Endothelial cell of umbilical vein (primary cell): Measurements from ENCODE around the gene RNH1. TPM values are rescaled to one million over a fixed set of nuclear protein-coding genes. Genes with fewer than 3 reads are reported as not detected.

Experiments used
- BruUV-seq: library from RNA; stranded (reverse); fragments of 400-500 nt; replicated peaks from 2 replicates; lab custom pipeline; 2021; lab: Mats Ljungman, UMichigan
- CTCF ChIA-PET: fragments of 300-600, 350-600 bp; sonication (Branson Sonifier 250); formaldehyde crosslinking; loops from one replicate; lab custom pipeline; 2021; ENCODE audit warnings: antibody characterized with exemption, inconsistent platforms; lab: Charles Lee
- POLR2A ChIA-PET: fragments of 300-600, 350-600 bp; sonication (Branson Sonifier 250); formaldehyde crosslinking; loops from one replicate; lab custom pipeline; 2021; ENCODE audit warnings: antibody characterized with exemption, inconsistent platforms; lab: Charles Lee
- DNase-seq: peaks from one replicate; pipeline ENCODE4 v3.0.0-alpha.2; 2011; ENCODE audit warnings: low read depth, low spot score
- FAIRE-seq: peaks from 2 replicates; lab custom pipeline; 2011; peaks lifted over from hg19 to GRCh38; lab: Jason Lieb, UNC
- H2AFZ ChIP-seq: 2 replicates; pipeline ENCODE4 v1.6.0; 2012; ENCODE audit warnings: low read depth, low read length, control low read depth, inconsistent platforms
- H3K27ac ChIP-seq: 2 replicates; pipeline ENCODE4 v1.5.1; 2011; ENCODE audit warnings: low read depth, mild to moderate bottlenecking, control low read depth, low read length, moderate library complexity; ENCODE audit not compliant: insufficient read depth
- H3K27me3 ChIP-seq, 2 experiments: 2 replicates each; pipeline versions ENCODE4 v1.6.0 to v1.6.1; 2011; ENCODE audit warnings: low read length in 2 of 2, mixed read lengths in 1 of 2; ENCODE audit not compliant: control insufficient read depth in 2 of 2, insufficient read depth in 2 of 2
- H3K36me3 ChIP-seq, 2 experiments: 2 replicates in 1 of 2; 3 replicates in 1 of 2; pipeline ENCODE4 v1.5.1; 2011; ENCODE audit warnings: low read length in 2 of 2, mild to moderate bottlenecking in 1 of 2, moderate library complexity in 1 of 2; ENCODE audit not compliant: control insufficient read depth in 2 of 2, insufficient read depth in 2 of 2; ENCODE audit errors: extremely low read depth in 1 of 2
- H3K4me1 ChIP-seq: 3 replicates; pipeline ENCODE4 v1.5.1; 2011; ENCODE audit warnings: mild to moderate bottlenecking, low read length; ENCODE audit not compliant: control insufficient read depth, insufficient read depth; ENCODE audit errors: extremely low read depth
- H3K4me2 ChIP-seq: 2 replicates; pipeline ENCODE4 v1.6.1; 2011; ENCODE audit warnings: low read length, control low read depth, mixed read lengths; ENCODE audit not compliant: insufficient read depth
- H3K4me3 ChIP-seq, 3 experiments: fragments of 200-600 bp in 1 of 3; sonication (generic), shearing (Covaris generic) in 1 of 3; replicated peaks in 1 of 3; 2 replicates each; pipeline ENCODE4 v1.5.1; 2011 to 2016; ENCODE audit warnings: control low read depth in 3 of 3, low read length in 3 of 3, mild to moderate bottlenecking in 2 of 3, inconsistent platforms in 1 of 3, low read depth in 1 of 3, moderate library complexity in 1 of 3; ENCODE audit not compliant: insufficient read depth in 1 of 3
- H3K79me2 ChIP-seq: 2 replicates; pipeline ENCODE4 v1.6.0; 2012; ENCODE audit warnings: low read length, inconsistent platforms; ENCODE audit not compliant: control insufficient read depth, insufficient read depth
- H3K9ac ChIP-seq: replicated peaks from 2 replicates; pipeline ENCODE3; 2011; ENCODE audit warnings: low read length, control low read depth; ENCODE audit not compliant: insufficient read depth; ENCODE audit errors: extremely low read depth
- H3K9me1 ChIP-seq: replicated peaks from 3 replicates; pipeline ENCODE4 v1.6.0; 2011; ENCODE audit warnings: mild to moderate bottlenecking, low read length; ENCODE audit not compliant: control insufficient read depth, insufficient read depth; ENCODE audit errors: extremely low read depth
- H3K9me3 ChIP-seq: replicated peaks from 2 replicates; pipeline ENCODE4 v1.5.1; 2012; ENCODE audit warnings: low read length, inconsistent platforms; ENCODE audit not compliant: control insufficient read depth, insufficient read depth
- H4K20me1 ChIP-seq: replicated peaks from 2 replicates; pipeline ENCODE3; 2011; ENCODE audit warnings: mild to moderate bottlenecking, low read length; ENCODE audit not compliant: control insufficient read depth, insufficient read depth; ENCODE audit errors: extremely low read depth
- EZH2 ChIP-seq: IDR thresholded peaks from 2 replicates; pipeline ENCODE4 v1.6.1; 2012; ENCODE audit warnings: borderline replicate concordance, low read depth, mild to moderate bottlenecking, moderate library complexity, low read length, inconsistent platforms; ENCODE audit not compliant: severe bottlenecking
- FOS ChIP-seq: IDR thresholded peaks from 2 replicates; pipeline ENCODE4 v1.6.1; 2011; ENCODE audit warnings: mild to moderate bottlenecking, low read length, moderate library complexity, borderline replicate concordance; ENCODE audit not compliant: insufficient read depth
- GATA2 ChIP-seq: IDR thresholded peaks from 2 replicates; pipeline ENCODE4 v1.7.0; 2011; ENCODE audit warnings: low read depth, mild to moderate bottlenecking, moderate library complexity, mixed read lengths, low read length; ENCODE audit not compliant: insufficient read length, insufficient read depth
- JUN ChIP-seq: IDR thresholded peaks from 2 replicates; pipeline ENCODE4 v1.6.1; 2011; ENCODE audit warnings: borderline replicate concordance, low read depth; ENCODE audit not compliant: insufficient read length, insufficient read depth
- MAX ChIP-seq: IDR thresholded peaks from 2 replicates; pipeline ENCODE4 v1.6.1; 2011; ENCODE audit not compliant: insufficient read depth, insufficient read length
- MYC ChIP-seq: IDR thresholded peaks from one replicate; pipeline ENCODE4 v1.6.1; 2011; ENCODE audit warnings: mild to moderate bottlenecking, low read depth, low read length
- POLR2A ChIP-seq: IDR thresholded peaks from 2 replicates; pipeline ENCODE4 v1.6.1; 2012; ENCODE audit warnings: low read depth, mild to moderate bottlenecking, control low read depth, low read length
- POLR2AphosphoS5 ChIP-seq: IDR thresholded peaks from 2 replicates; pipeline ENCODE4 v1.6.1; 2012; ENCODE audit warnings: low read depth, mild to moderate bottlenecking, control low read depth, low read length, moderate library complexity; ENCODE audit not compliant: insufficient read depth
- dilution Hi-C: fragments of 300-500 bp; cut with MboI; formaldehyde crosslinking; loops from one replicate; pipeline ENCODE4 v1.15.0; 2019; ENCODE audit warnings: low sequenced_read_pairs; ENCODE audit not compliant: extremely low pct_ligation_motif_present
- intact Hi-C: fragments of 100-400 bp; cut with micrococcal nuclease; formaldehyde crosslinking; loops from one replicate; pipeline ENCODE4 v1.10.0; 2022
- polyA plus RNA-seq, 4 experiments: library from polyadenylated mRNA; depleted of rRNA in 3 of 4; stranded (reverse) in 3 of 4; unstranded in 1 of 4; fragments of >200 nt; gene quantifications; 2 replicates each; pipeline versions ENCODE4 v1.2.1 to v1.2.3, GENCODE V29; 2011 to 2012; ENCODE audit warnings: missing spikeins in 1 of 4
- total RNA-seq: library from RNA; stranded (reverse); gene quantifications from 2 replicates; pipeline ENCODE4 v1.2.3, GENCODE V29; 2021
- TF ChIP-seq, protein P1 (sequence below), 2 donors: IDR thresholded peaks; 1 replicate in 1 of 2; 2 replicates in 1 of 2; pipeline ENCODE4 v1.5.1; 2011; ENCODE audit warnings: low read length in 2 of 2, mild to moderate bottlenecking in 2 of 2, moderate library complexity in 2 of 2, control low read depth in 1 of 2, inconsistent platforms in 1 of 2, low read depth in 1 of 2; ENCODE audit not compliant: insufficient read depth in 1 of 2; ENCODE audit errors: extremely low read depth in 1 of 2

RNH1 gene
- total and polyA plus RNA-seq, 2 donors (not counting 3 experiments of a cell fraction or from before 2014, with no cell fraction given): 144 to 198 TPM

GRCh38 chr11:545171-545570 is 38.1 kb upstream of the RNH1 start:
- Histone ChIP-seq H3K9ac (no peak overlapping the region), H3K27me3 (no peaks in the 10 kb centered on the region), H3K4me2 (no peak overlapping the region), H3K4me1 (no peaks in the 10 kb centered on the region), H3K4me3 (no peak overlapping the region), H3K36me3 (no peaks in the 10 kb centered on the region), H2AFZ (no peak overlapping the region), H3K9me1 (no peaks in the 10 kb centered on the region), H3K27ac (no peak overlapping the region), H4K20me1 (no peaks in the 10 kb centered on the region), H3K9me3 (no peaks in the 10 kb centered on the region), H3K79me2 (no peaks in the 10 kb centered on the region)
- CTCF ChIA-PET: interaction anchor here (1.9 kb wide), 1 partner anchor 10 kb away, joined by 7 read pairs; no protein-coding TSS in a partner anchor
- DNase-seq: no peak
- FAIRE-seq: no peak
- TF ChIP-seq MYC: no peak
- no peak for TF ChIP-seq FOS
- TF ChIP-seq GATA2: no peak
- TF ChIP-seq EZH2: no peak
- no peak for TF ChIP-seq MAX
- TF ChIP-seq POLR2AphosphoS5: no peak
- no peak for TF ChIP-seq JUN
- TF ChIP-seq, protein P1, sequence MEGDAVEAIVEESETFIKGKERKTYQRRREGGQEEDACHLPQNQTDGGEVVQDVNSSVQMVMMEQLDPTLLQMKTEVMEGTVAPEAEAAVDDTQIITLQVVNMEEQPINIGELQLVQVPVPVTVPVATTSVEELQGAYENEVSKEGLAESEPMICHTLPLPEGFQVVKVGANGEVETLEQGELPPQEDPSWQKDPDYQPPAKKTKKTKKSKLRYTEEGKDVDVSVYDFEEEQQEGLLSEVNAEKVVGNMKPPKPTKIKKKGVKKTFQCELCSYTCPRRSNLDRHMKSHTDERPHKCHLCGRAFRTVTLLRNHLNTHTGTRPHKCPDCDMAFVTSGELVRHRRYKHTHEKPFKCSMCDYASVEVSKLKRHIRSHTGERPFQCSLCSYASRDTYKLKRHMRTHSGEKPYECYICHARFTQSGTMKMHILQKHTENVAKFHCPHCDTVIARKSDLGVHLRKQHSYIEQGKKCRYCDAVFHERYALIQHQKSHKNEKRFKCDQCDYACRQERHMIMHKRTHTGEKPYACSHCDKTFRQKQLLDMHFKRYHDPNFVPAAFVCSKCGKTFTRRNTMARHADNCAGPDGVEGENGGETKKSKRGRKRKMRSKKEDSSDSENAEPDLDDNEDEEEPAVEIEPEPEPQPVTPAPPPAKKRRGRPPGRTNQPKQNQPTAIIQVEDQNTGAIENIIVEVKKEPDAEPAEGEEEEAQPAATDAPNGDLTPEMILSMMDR (IDR thresholded peaks at IDR 0.05; ENCODE audit: extremely low read depth in 1 of 2, insufficient read depth in 1 of 2, low read depth in 1 of 2, low read length in 2 of 2): no peak
- TF ChIP-seq POLR2A: no peak
- intact Hi-C loops (no loop called here), dilution Hi-C loops (no loop called here)
- POLR2A ChIA-PET: no interaction called here
- BruUV-seq: no TSS peak
